HepG2 (cell line): ENCODE results near the gene ARRDC4. TPM values are rescaled to one million over a fixed set of nuclear protein-coding genes. Genes with fewer than 3 reads are reported as not detected.
A peak's percentile ranks its signal among the peaks of the same experiment; 100 is the strongest.

Experiments
- ATAC-seq: fragments of 200-7000 bp; cut with Tn5 transposase; 3 replicates; pipeline ENCODE4 v1.9.1; 2020; ENCODE audit warnings: mild to moderate bottlenecking, moderate library complexity
- BruUV-seq: library from RNA; stranded (reverse); fragments of 400-500 nt; replicated peaks from 2 replicates; lab custom pipeline; 2021; lab: Mats Ljungman, UMichigan
- CTCF ChIA-PET: fragments of 300-600 bp; formaldehyde crosslinking; extraction: SDS; loops from one replicate; lab custom pipeline; 2021; ENCODE audit warnings: low total read pairs, inconsistent platforms, low intra/inter-chr PET ratio; lab: Yijun Ruan, JAX
- POLR2A ChIA-PET: fragments of 350-600 bp; sonication (Branson Sonifier 250); formaldehyde crosslinking; loops from one replicate; lab custom pipeline; 2020; ENCODE audit warnings: antibody characterized with exemption, inconsistent platforms; lab: Yijun Ruan, JAX
- DNase-seq: peaks from one replicate; pipeline ENCODE4 v3.0.0-alpha.2; 2015; ENCODE audit warnings: low spot score
- FAIRE-seq: peaks from 3 replicates; lab custom pipeline; 2011; peaks lifted over from hg19 to GRCh38; lab: Jason Lieb, UNC
- H2AFZ ChIP-seq: one replicate; pipeline ENCODE4 v1.6.1; 2011; ENCODE audit warnings: low read length, inconsistent platforms
- H3K27ac ChIP-seq: fragments of 300-600 bp; 3 replicates; pipeline ENCODE4 v1.8.0; 2011; ENCODE audit warnings: mixed run types, mild to moderate bottlenecking, mixed read lengths, low read length, inconsistent platforms; ENCODE audit not compliant: insufficient read depth; ENCODE audit errors: extremely low read length
- H3K27me3 ChIP-seq, 2 experiments: fragments of 200-600 bp in 1 of 2; 2 replicates in 1 of 2; 3 replicates in 1 of 2; pipeline versions ENCODE4 v1.6.0 to v1.8.0; 2011; ENCODE audit warnings: low read length in 2 of 2, mild to moderate bottlenecking in 2 of 2, moderate library complexity in 2 of 2, inconsistent platforms in 1 of 2; ENCODE audit not compliant: insufficient read depth in 2 of 2, control insufficient read depth in 1 of 2
- H3K36me3 ChIP-seq, 2 experiments: fragments of 200-600 bp in 1 of 2; replicated peaks in 1 of 2; 2 replicates in 1 of 2; 3 replicates in 1 of 2; pipeline versions ENCODE4 v1.5.1 to v1.8.0; 2011; ENCODE audit warnings: low read length in 2 of 2, inconsistent platforms in 1 of 2; ENCODE audit not compliant: insufficient read depth in 2 of 2, control insufficient read depth in 1 of 2
- H3K4me1 ChIP-seq: 2 replicates; pipeline ENCODE4 v1.5.1; 2012; ENCODE audit warnings: low read length, inconsistent platforms; ENCODE audit not compliant: insufficient read depth
- H3K4me2 ChIP-seq: 2 replicates; pipeline ENCODE4 v1.6.0; 2011; ENCODE audit warnings: low read depth, low read length, inconsistent platforms
- H3K4me3 ChIP-seq, 3 experiments: fragments of 200-600 bp in 1 of 3; sonication (generic), shearing (Covaris generic) in 1 of 3; replicated peaks in 1 of 3; 2 replicates each; pipeline ENCODE4 v1.5.1; 2011 to 2016; ENCODE audit warnings: low read length in 3 of 3, inconsistent platforms in 2 of 3, low read depth in 2 of 3, mild to moderate bottlenecking in 2 of 3, control low read depth in 1 of 3, mixed read lengths in 1 of 3; ENCODE audit not compliant: insufficient read depth in 1 of 3
- H3K79me2 ChIP-seq: one replicate; pipeline ENCODE4 v1.6.1; 2011; ENCODE audit warnings: low read length, inconsistent platforms; ENCODE audit not compliant: insufficient read depth
- H3K9ac ChIP-seq: 2 replicates; pipeline ENCODE4 v1.6.0; 2011; ENCODE audit warnings: mild to moderate bottlenecking, low read depth, low read length, inconsistent platforms; ENCODE audit not compliant: insufficient read depth
- H3K9me3 ChIP-seq: 2 replicates; pipeline ENCODE4 v1.5.1; 2012; ENCODE audit warnings: mild to moderate bottlenecking, low read length
- H4K20me1 ChIP-seq: 2 replicates; pipeline ENCODE4 v1.6.0; 2011; ENCODE audit warnings: inconsistent platforms, mild to moderate bottlenecking, low read length, moderate library complexity; ENCODE audit not compliant: insufficient read depth
- EZH2 ChIP-seq: conservative IDR thresholded peaks from 2 replicates; pipeline ENCODE4 v1.6.1; 2012; ENCODE audit warnings: mild to moderate bottlenecking, low read depth, low read length, moderate library complexity
- HNRNPH1 ChIP-seq: fragments of 200-400 bp; formaldehyde crosslinking; optimal IDR thresholded peaks from 2 replicates; pipeline ENCODE3; 2017; ENCODE audit warnings: mild to moderate bottlenecking, low read depth, low read length
- NFRKB ChIP-seq: fragments of 450-650 bp; IDR thresholded peaks from 2 replicates; pipeline ENCODE4 v1.6.1; 2017
- PRPF4 ChIP-seq: fragments of 200-400 bp; formaldehyde crosslinking; IDR thresholded peaks from 2 replicates; pipeline ENCODE4 v1.6.1; 2016; ENCODE audit warnings: low read length, low read depth; ENCODE audit not compliant: poor library complexity, severe bottlenecking
- ZBTB7A ChIP-seq: sonication (generic); formaldehyde crosslinking; IDR thresholded peaks from 2 replicates; pipeline ENCODE4 v1.8.0; 2022; ENCODE audit warnings: mild to moderate bottlenecking, missing genetic modification reagents
- ZFP36L2 ChIP-seq: sonication (generic); formaldehyde crosslinking; IDR thresholded peaks from 2 replicates; pipeline ENCODE4 v1.4.0; 2020; ENCODE audit warnings: missing genetic modification reagents
- ZKSCAN1 ChIP-seq: fragments of 150-350 bp; IDR thresholded peaks from 2 replicates; pipeline ENCODE4 v1.6.1; 2014; ENCODE audit warnings: low read length
- ZNF224 ChIP-seq: sonication (generic); formaldehyde crosslinking; IDR thresholded peaks from 2 replicates; pipeline ENCODE4 v1.5.0; 2020; ENCODE audit warnings: mild to moderate bottlenecking, missing genetic modification reagents
- ZNF777 ChIP-seq: sonication (generic); formaldehyde crosslinking; IDR thresholded peaks from 2 replicates; pipeline ENCODE4 v1.4.0; 2020; ENCODE audit warnings: missing genetic modification reagents
- WGBS: methylation state at CpG from one replicate; pipeline ENCODE4 v1.1.6; 2017; ENCODE audit warnings: low lambda C conversion rate; 5-methylcytosine and 5-hydroxymethylcytosine counted together
- in situ Hi-C: cut with HindIII; loops from 2 replicates; pipeline ENCODE4 v1.10.0; 2017; ENCODE audit warnings: low pct_unique_long_range_greater_than_20kb; ENCODE audit not compliant: extremely low pct_ligation_motif_present
- intact Hi-C: fragments of 100-400 bp; cut with micrococcal nuclease; formaldehyde crosslinking; loops from one replicate; pipeline ENCODE4 v1.10.0; 2022; ENCODE audit not compliant: unreplicated experiment
- polyA plus RNA-seq, 8 experiments: library from polyadenylated mRNA; depleted of rRNA in 3 of 8; stranded (reverse) in 7 of 8; unstranded in 1 of 8; fragments of >200 nt; fragmentation: Illumina TruSeq in 4 of 8; extraction: Trizol in 4 of 8; gene quantifications; 2 replicates each; pipeline versions ENCODE4 v1.2.1 to v1.2.3, GENCODE V29; 2011 to 2016; ENCODE audit warnings: low read depth in 4 of 8, missing spikeins in 1 of 8, mixed read lengths in 1 of 8; ENCODE audit not compliant: insufficient read depth in 1 of 8
- total RNA-seq, 5 experiments: library from RNA; depleted of rRNA; stranded (reverse); fragments of >200 nt; fragmentation: Illumina TruSeq; extraction: Trizol; gene quantifications; 2 replicates each; pipeline ENCODE4 v1.2.3, GENCODE V29; 2016; ENCODE audit warnings: low read depth in 1 of 5
- TF ChIP-seq, protein P1 (sequence below): IDR thresholded peaks from 2 replicates; pipeline ENCODE4 v1.6.1; 2016; ENCODE audit warnings: low read depth, control low read depth
- TF ChIP-seq, protein P2 (sequence below), 2 experiments: IDR thresholded peaks; 2 replicates each; pipeline ENCODE4 v1.6.1; 2011 to 2012; ENCODE audit warnings: low read length in 2 of 2, borderline replicate concordance in 1 of 2, low read depth in 1 of 2, mild to moderate bottlenecking in 1 of 2, moderate library complexity in 1 of 2
- TF ChIP-seq, protein P3 (sequence below): sonication (generic); formaldehyde crosslinking; IDR thresholded peaks from 2 replicates; pipeline ENCODE4 v1.5.0; 2020; ENCODE audit warnings: mild to moderate bottlenecking, missing genetic modification reagents, borderline replicate concordance

The ARRDC4 gene
- total and polyA plus RNA-seq, 2 of the 13 experiments (the other 11 are each of a cell fraction or from before 2014, with no cell fraction given) = 1.5 to 2.5 TPM

DNA sequence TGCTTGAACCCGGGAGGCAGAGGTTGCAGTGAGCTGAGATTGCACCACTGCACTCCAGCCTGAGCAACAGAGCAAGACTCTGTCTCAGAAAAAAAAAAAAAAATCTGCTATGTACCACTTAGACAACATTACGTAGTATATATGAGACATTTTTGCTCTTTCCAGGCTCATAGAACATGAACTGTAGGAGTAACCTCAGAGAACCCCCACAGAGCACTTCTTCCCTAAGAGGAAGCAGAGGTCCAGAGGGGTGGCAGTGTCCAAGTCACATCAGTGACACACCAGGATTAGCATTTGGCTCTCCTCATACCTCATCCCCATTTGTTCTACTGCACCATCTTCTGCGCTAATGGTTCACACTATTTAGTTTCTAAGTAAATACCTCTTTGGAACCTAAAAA is 33.7 kb downstream of the ARRDC4 start (continued):
- no peak for TF ChIP-seq HNRNPH1
- TF ChIP-seq, protein P1, sequence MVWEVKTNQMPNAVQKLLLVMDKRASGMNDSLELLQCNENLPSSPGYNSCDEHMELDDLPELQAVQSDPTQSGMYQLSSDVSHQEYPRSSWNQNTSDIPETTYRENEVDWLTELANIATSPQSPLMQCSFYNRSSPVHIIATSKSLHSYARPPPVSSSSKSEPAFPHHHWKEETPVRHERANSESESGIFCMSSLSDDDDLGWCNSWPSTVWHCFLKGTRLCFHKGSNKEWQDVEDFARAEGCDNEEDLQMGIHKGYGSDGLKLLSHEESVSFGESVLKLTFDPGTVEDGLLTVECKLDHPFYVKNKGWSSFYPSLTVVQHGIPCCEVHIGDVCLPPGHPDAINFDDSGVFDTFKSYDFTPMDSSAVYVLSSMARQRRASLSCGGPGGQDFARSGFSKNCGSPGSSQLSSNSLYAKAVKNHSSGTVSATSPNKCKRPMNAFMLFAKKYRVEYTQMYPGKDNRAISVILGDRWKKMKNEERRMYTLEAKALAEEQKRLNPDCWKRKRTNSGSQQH = no peak
- TF ChIP-seq ZFP36L2 (CRISPR knock-in tag) = no peak
- TF ChIP-seq ZBTB7A (CRISPR knock-in tag) = no peak

DNA sequence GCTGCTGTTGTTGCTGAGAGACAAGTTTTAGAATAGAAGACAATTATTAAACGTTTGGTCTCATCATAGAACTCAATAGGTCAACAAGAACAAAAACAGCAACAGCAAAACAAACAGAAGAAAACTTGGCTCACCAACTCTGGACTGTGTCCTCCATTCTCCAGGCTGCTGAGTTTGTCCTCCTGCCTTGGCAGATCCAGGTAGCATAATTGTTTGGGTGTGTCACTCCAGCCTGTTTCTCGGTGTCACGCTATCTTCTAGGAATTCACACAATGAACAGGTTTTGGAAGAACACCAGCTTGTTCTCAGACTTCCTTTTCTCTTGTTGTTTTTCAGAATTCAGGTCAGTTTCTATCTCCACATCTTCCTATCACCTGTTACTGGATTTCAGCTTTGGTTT is 34.7 kb downstream of the ARRDC4 start:
- Histone ChIP-seq H3K79me2 (no peaks in the 10 kb centered on the region), H3K27ac (no peak overlapping the region), H3K4me3 (no peak overlapping the region), H3K36me3 (no peaks in the 10 kb centered on the region), H2AFZ (peak overlapping the region; percentile 70), H4K20me1 (no peaks in the 10 kb centered on the region), H3K9me3 (no peaks in the 10 kb centered on the region), H3K4me2 (no peak overlapping the region), H3K27me3 (no peaks in the 10 kb centered on the region), H3K4me1 (0 out of 2 replicates have a peak, but pooled peaks cover 7% of the 10 kb centered on the region), H3K9ac (no peak overlapping the region)
- FAIRE-seq = no peak
- no peak for TF ChIP-seq EZH2
- TF ChIP-seq ZKSCAN1 = no peak
- TF ChIP-seq, protein P2, sequence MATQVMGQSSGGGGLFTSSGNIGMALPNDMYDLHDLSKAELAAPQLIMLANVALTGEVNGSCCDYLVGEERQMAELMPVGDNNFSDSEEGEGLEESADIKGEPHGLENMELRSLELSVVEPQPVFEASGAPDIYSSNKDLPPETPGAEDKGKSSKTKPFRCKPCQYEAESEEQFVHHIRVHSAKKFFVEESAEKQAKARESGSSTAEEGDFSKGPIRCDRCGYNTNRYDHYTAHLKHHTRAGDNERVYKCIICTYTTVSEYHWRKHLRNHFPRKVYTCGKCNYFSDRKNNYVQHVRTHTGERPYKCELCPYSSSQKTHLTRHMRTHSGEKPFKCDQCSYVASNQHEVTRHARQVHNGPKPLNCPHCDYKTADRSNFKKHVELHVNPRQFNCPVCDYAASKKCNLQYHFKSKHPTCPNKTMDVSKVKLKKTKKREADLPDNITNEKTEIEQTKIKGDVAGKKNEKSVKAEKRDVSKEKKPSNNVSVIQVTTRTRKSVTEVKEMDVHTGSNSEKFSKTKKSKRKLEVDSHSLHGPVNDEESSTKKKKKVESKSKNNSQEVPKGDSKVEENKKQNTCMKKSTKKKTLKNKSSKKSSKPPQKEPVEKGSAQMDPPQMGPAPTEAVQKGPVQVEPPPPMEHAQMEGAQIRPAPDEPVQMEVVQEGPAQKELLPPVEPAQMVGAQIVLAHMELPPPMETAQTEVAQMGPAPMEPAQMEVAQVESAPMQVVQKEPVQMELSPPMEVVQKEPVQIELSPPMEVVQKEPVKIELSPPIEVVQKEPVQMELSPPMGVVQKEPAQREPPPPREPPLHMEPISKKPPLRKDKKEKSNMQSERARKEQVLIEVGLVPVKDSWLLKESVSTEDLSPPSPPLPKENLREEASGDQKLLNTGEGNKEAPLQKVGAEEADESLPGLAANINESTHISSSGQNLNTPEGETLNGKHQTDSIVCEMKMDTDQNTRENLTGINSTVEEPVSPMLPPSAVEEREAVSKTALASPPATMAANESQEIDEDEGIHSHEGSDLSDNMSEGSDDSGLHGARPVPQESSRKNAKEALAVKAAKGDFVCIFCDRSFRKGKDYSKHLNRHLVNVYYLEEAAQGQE (IDR thresholded peaks at IDR 0.05; ENCODE audit: borderline replicate concordance in 1 of 2, low read depth in 1 of 2, low read length in 2 of 2) = no peak
- TF ChIP-seq PRPF4 = no peak
- no peak for TF ChIP-seq ZNF777 (CRISPR knock-in tag)
- TF ChIP-seq ZNF224 (CRISPR knock-in tag) = no peak
- TF ChIP-seq, protein P3, sequence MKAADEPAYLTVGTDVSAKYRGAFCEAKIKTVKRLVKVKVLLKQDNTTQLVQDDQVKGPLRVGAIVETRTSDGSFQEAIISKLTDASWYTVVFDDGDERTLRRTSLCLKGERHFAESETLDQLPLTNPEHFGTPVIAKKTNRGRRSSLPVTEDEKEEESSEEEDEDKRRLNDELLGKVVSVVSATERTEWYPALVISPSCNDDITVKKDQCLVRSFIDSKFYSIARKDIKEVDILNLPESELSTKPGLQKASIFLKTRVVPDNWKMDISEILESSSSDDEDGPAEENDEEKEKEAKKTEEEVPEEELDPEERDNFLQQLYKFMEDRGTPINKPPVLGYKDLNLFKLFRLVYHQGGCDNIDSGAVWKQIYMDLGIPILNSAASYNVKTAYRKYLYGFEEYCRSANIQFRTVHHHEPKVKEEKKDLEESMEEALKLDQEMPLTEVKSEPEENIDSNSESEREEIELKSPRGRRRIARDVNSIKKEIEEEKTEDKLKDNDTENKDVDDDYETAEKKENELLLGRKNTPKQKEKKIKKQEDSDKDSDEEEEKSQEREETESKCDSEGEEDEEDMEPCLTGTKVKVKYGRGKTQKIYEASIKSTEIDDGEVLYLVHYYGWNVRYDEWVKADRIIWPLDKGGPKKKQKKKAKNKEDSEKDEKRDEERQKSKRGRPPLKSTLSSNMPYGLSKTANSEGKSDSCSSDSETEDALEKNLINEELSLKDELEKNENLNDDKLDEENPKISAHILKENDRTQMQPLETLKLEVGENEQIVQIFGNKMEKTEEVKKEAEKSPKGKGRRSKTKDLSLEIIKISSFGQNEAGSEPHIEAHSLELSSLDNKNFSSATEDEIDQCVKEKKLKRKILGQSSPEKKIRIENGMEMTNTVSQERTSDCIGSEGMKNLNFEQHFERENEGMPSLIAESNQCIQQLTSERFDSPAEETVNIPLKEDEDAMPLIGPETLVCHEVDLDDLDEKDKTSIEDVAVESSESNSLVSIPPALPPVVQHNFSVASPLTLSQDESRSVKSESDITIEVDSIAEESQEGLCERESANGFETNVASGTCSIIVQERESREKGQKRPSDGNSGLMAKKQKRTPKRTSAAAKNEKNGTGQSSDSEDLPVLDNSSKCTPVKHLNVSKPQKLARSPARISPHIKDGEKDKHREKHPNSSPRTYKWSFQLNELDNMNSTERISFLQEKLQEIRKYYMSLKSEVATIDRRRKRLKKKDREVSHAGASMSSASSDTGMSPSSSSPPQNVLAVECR (CRISPR knock-in tag) = no peak
- TF ChIP-seq NFRKB = no peak
- BruUV-seq = no TSS peak
- in situ Hi-C loops (no loop called here), intact Hi-C loops (loop anchor here (5.0 to 10.0 kb wide), 2 partner anchors 90 to 182 kb away; no protein-coding TSS in a partner anchor)
- CTCF ChIA-PET = no interaction called here
- POLR2A ChIA-PET = no interaction called here
- DNase-seq = no peak
- 56% methylated on average over 3 of the region's 3 CpGs for WGBS
- no peak for ATAC-seq
